Neural cell (in vitro differentiated cells): Measurements from ENCODE around the gene DNAJC3.

Experiments used
- EP300 ChIP-seq: fragments of 450-650 bp; conservative IDR thresholded peaks from 2 replicates; pipeline ENCODE4 v1.6.1; 2014; ENCODE audit warnings: antibody characterized with exemption, mild to moderate bottlenecking, moderate library complexity; ENCODE audit not compliant: poor library complexity, severe bottlenecking
- EZH2 ChIP-seq: fragments of 200-600, 300-800 bp; shearing (Covaris generic), sonication (generic); IDR thresholded peaks from 2 replicates; pipeline ENCODE4 v1.6.1; 2014; ENCODE audit warnings: antibody characterized with exemption, low read length, borderline replicate concordance, mild to moderate bottlenecking; ENCODE audit not compliant: insufficient read depth, poor library complexity, severe bottlenecking
- MXI1 ChIP-seq: fragments of 450-650 bp; conservative IDR thresholded peaks from 2 replicates; pipeline ENCODE4 v1.6.1; 2014; ENCODE audit warnings: antibody characterized with exemption, mild to moderate bottlenecking; ENCODE audit not compliant: poor library complexity, severe bottlenecking
- POLR2AphosphoS5 ChIP-seq: IDR thresholded peaks from 2 replicates; pipeline ENCODE4 v1.6.1; 2012
- REST ChIP-seq: IDR thresholded peaks from 2 replicates; pipeline ENCODE4 v1.6.1; 2012; ENCODE audit warnings: borderline replicate concordance
- SMC3 ChIP-seq: fragments of 450-650 bp; conservative IDR thresholded peaks from 2 replicates; pipeline ENCODE4 v1.6.1; 2014; ENCODE audit warnings: antibody characterized with exemption, mild to moderate bottlenecking, moderate library complexity; ENCODE audit not compliant: poor library complexity
- TAF1 ChIP-seq: IDR thresholded peaks from 2 replicates; pipeline ENCODE4 v1.6.1; 2012; ENCODE audit warnings: low read depth
- TF ChIP-seq, protein P1 (sequence below): fragments of 450-650 bp; IDR thresholded peaks from 2 replicates; pipeline ENCODE4 v1.5.1; 2014; ENCODE audit warnings: antibody characterized with exemption, mild to moderate bottlenecking, moderate library complexity; ENCODE audit not compliant: poor library complexity, severe bottlenecking

DNA sequence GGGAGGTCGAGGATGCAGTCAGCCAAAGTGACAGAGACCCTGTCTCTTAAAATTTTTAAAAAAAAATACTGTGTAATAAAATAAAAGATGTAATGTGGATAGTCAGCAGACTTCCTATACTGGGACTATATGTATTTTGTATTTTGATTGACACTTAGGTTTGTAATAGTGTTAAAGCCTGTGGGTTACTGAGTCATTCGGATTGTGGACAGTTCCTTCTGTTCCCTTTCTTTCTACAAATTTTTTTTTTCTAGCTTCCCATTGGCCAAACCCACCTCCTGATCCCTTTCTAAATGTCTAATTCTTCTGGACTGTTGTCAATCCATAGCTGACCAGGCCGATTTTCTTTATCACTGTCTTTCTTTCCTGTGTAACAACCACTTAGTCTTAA is 108.0 kb downstream of the DNAJC3 start:
- TF ChIP-seq POLR2AphosphoS5: no peak
- TF ChIP-seq, protein P1, sequence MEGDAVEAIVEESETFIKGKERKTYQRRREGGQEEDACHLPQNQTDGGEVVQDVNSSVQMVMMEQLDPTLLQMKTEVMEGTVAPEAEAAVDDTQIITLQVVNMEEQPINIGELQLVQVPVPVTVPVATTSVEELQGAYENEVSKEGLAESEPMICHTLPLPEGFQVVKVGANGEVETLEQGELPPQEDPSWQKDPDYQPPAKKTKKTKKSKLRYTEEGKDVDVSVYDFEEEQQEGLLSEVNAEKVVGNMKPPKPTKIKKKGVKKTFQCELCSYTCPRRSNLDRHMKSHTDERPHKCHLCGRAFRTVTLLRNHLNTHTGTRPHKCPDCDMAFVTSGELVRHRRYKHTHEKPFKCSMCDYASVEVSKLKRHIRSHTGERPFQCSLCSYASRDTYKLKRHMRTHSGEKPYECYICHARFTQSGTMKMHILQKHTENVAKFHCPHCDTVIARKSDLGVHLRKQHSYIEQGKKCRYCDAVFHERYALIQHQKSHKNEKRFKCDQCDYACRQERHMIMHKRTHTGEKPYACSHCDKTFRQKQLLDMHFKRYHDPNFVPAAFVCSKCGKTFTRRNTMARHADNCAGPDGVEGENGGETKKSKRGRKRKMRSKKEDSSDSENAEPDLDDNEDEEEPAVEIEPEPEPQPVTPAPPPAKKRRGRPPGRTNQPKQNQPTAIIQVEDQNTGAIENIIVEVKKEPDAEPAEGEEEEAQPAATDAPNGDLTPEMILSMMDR: no peak
- no peak for TF ChIP-seq MXI1
- no peak for TF ChIP-seq EZH2
- no peak for TF ChIP-seq REST
- TF ChIP-seq EP300: no peak
- TF ChIP-seq TAF1: no peak
- no peak for TF ChIP-seq SMC3
